Breast epithelium (tissue), 4 donors: ENCODE data around the gene DPY19L3. TPM values are rescaled to one million over a fixed set of nuclear protein-coding genes. Genes with fewer than 3 reads are reported as not detected.

ENCODE experiments used
- DNase-seq, 2 donors: peaks; one replicate each; pipeline ENCODE4 v3.0.0-alpha.2; 2019; ENCODE audit warnings: low spot score in 2 of 2
- H3K27ac ChIP-seq, 2 donors: fragments of 200-600 bp; sonication (generic) in 1 of 2; one replicate each; pipeline ENCODE4 v1.5.1; 2016 to 2019; ENCODE audit warnings: mild to moderate bottlenecking in 1 of 2
- H3K27me3 ChIP-seq, 2 donors: fragments of 200-600 bp; sonication (generic) in 1 of 2; one replicate each; pipeline versions ENCODE4 v1.5.1 to v1.6.0; 2017 to 2019; ENCODE audit warnings: control low read depth in 1 of 2, mild to moderate bottlenecking in 1 of 2
- H3K36me3 ChIP-seq: fragments of 200-600 bp; one replicate; pipeline ENCODE4 v1.5.1; 2019
- H3K4me1 ChIP-seq, 2 donors: fragments of 200-600 bp; sonication (generic); one replicate each; pipeline ENCODE4 v1.5.1; 2016 to 2019; ENCODE audit warnings: control low read depth in 1 of 2
- H3K4me3 ChIP-seq, 3 donors: fragments of 200-600 bp; sonication (generic); 1 replicate in 2 of 3; 2 replicates in 1 of 3; pipeline ENCODE4 v1.5.1; 2016 to 2019; ENCODE audit warnings: mild to moderate bottlenecking in 3 of 3, moderate library complexity in 2 of 3
- H3K9me3 ChIP-seq, 2 donors: fragments of 200-600 bp; sonication (generic) in 1 of 2; one replicate each; pipeline ENCODE4 v1.5.1; 2016 to 2019; ENCODE audit warnings: control low read depth in 1 of 2
- POLR2A ChIP-seq: fragments of 450-650 bp; IDR thresholded peaks from one replicate; pipeline ENCODE4 v1.6.1; 2016; ENCODE audit warnings: antibody characterized with exemption, mild to moderate bottlenecking, moderate library complexity
- POLR2AphosphoS5 ChIP-seq, 3 donors: sonication (generic); formaldehyde crosslinking; IDR thresholded peaks; one replicate each; pipeline ENCODE4 v1.6.1; 2017; ENCODE audit warnings: antibody characterized with exemption in 3 of 3
- intact Hi-C: fragments of 100-400 bp; cut with DNase I; formaldehyde crosslinking; loops from one replicate; pipeline ENCODE4 v1.15.1; 2023; ENCODE audit warnings: low total_unique reads
- total RNA-seq, 3 donors: library from RNA; depleted of rRNA; stranded (reverse); fragments of >200 nt; gene quantifications; one replicate each; pipeline ENCODE4 v1.1.0, GENCODE V29; 2016
- TF ChIP-seq, protein P1 (sequence below), 3 donors: fragments of 450-650 bp; IDR thresholded peaks; one replicate each; pipeline ENCODE4 v1.5.1; 2016 to 2017; ENCODE audit warnings: antibody characterized with exemption in 3 of 3, mild to moderate bottlenecking in 3 of 3, moderate library complexity in 3 of 3

DPY19L3 gene
- total RNA-seq, 3 donors from 2014 or later: 23.8 to 33.1 (median 25.8) TPM

DNA sequence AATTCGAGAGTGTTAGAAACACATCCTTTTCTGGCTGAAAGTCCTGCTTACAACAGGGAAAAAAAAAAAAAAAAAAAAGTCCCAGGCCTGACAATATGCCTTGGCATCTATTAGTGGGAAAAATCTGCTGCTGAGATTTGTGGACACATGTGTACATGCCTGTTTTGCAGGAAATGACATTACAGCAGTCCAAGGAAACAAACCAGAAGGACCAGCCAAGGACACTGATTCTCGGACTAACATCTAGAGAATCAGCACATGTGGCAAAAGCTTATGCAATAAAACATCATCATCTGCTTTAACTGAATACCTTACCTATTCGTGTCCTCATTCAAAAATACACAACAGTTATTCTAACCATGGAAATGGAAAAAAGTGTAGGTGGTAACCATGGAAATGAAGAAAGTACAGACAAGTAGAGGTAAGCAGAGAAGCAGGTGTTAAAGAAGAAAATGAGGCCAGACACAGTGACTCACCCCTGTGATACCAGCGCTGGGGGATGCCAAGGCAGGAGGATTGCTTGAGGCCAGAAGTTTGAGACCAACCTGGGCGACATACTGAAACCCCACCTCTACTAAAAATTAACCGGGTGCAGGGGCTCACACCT, 9.4 kb upstream of the DPY19L3 start:
- Histone ChIP-seq H3K36me3 (no peaks in the 10 kb centered on the region), H3K4me1 (no peaks in the 10 kb centered on the region), H3K4me3 (no peak overlapping the region), H3K27me3 (no peaks in the 10 kb centered on the region), H3K9me3 (no peaks in the 10 kb centered on the region), H3K27ac (no peak overlapping the region)
- intact Hi-C loops: no loop called here
- TF ChIP-seq POLR2A (no peak), POLR2AphosphoS5 (IDR thresholded peaks at IDR 0.05) (no peak)
- TF ChIP-seq, protein P1, sequence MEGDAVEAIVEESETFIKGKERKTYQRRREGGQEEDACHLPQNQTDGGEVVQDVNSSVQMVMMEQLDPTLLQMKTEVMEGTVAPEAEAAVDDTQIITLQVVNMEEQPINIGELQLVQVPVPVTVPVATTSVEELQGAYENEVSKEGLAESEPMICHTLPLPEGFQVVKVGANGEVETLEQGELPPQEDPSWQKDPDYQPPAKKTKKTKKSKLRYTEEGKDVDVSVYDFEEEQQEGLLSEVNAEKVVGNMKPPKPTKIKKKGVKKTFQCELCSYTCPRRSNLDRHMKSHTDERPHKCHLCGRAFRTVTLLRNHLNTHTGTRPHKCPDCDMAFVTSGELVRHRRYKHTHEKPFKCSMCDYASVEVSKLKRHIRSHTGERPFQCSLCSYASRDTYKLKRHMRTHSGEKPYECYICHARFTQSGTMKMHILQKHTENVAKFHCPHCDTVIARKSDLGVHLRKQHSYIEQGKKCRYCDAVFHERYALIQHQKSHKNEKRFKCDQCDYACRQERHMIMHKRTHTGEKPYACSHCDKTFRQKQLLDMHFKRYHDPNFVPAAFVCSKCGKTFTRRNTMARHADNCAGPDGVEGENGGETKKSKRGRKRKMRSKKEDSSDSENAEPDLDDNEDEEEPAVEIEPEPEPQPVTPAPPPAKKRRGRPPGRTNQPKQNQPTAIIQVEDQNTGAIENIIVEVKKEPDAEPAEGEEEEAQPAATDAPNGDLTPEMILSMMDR (IDR thresholded peaks at IDR 0.05): no peak
- DNase-seq: no peak

DNA sequence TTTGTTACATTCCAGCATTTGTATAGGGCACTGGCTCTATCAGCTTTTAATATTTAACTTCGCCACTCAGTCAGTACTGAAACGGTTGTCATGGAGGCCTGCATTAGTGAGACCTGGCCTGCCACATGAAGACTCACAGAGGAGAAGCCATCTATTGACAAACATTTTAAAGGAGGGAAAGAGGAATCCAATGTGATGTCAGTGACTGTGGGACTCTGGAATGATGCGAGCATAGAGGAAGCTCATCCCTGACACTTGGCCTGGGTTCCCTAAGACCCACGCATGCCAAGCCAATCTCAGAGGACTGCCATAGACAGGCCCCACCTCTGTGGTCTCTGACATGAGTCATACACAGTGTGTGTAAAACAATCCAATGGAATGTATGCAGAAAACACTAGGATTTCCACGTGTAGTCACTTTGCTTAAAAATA, 7.9 kb upstream of the DPY19L3 start:
- H3K4me1 ChIP-seq: no peaks in the 10 kb centered on the region
- H3K27me3 ChIP-seq: no peaks in the 10 kb centered on the region
- no peak for DNase-seq
- no peaks in the 10 kb centered on the region for H3K9me3 ChIP-seq
- intact Hi-C loops: no loop called here
- no peaks in the 10 kb centered on the region for H3K36me3 ChIP-seq
- TF ChIP-seq POLR2AphosphoS5 (IDR thresholded peaks at IDR 0.05): no peak
- TF ChIP-seq, protein P1 (IDR thresholded peaks at IDR 0.05): no peak
- TF ChIP-seq POLR2A: no peak
- H3K4me3 ChIP-seq: no peak overlapping the region
- H3K27ac ChIP-seq: no peak overlapping the region

DNA sequence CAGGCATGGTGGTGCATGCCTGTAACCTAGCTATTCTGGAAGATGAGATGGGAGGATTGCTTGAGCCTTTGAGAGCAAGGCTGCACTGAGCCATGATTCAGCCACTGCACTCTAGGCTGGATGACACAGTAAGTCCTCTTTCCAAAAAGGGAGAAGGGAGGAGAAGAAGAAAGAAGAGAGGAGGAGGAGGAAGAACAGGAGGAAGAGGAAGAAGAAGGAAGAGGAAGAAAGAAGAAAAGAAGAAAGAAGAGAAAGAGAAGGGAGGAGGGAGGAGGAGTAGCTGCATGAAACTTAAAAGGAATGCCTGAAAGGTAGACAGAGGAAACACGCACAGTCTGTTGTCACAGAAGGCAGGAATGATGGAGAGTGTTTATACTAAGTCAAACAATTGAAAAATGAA, 3.6 kb upstream of the DPY19L3 start:
- Histone ChIP-seq H3K36me3 (no peaks in the 10 kb centered on the region), H3K27me3 (no peaks in the 10 kb centered on the region), H3K4me3 (no peak overlapping the region), H3K9me3 (no peaks in the 10 kb centered on the region), H3K27ac (no peak overlapping the region), H3K4me1 (no peaks in the 10 kb centered on the region)
- TF ChIP-seq POLR2AphosphoS5 (IDR thresholded peaks at IDR 0.05): no peak
- TF ChIP-seq, protein P1 (IDR thresholded peaks at IDR 0.05): no peak
- TF ChIP-seq POLR2A: no peak
- no peak for DNase-seq
- intact Hi-C loops: no loop called here

DNA sequence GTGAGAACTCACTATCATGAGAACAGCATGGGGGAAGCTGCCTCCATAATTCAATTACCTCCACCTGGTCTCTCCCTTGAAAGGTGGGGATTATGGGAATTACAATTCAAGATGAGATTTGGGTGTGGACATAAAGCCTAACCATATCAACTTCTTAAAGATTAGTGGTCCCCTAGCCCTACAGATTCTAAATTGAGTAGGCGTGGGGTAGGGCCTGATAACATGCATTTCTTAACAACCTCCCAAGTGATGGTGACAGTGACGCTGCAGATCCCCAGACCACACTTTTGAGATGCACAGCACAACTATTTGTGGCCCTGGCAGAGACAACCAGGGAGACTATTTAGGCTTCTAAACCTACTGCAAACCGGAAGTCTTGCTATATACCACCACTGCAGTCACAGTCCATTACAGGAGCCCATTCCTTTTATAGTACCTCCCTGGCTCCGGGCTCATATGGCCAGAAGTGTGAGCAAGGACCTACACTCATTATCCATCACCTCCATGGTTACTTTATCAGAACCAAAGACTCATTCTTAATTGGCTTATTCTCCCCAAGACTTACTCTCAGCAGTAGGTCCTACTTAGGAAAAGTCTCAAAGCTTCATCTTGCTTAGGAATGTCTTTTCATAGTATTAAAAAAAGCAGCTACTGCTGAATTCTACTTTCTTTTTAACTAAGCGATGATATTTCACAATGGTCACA, 2.1 kb upstream of the DPY19L3 start:
- no peaks in the 10 kb centered on the region for H3K9me3 ChIP-seq
- H3K36me3 ChIP-seq: no peaks in the 10 kb centered on the region
- no peaks in the 10 kb centered on the region for H3K27me3 ChIP-seq
- no peak for DNase-seq
- no peaks in the 10 kb centered on the region for H3K4me1 ChIP-seq
- TF ChIP-seq, protein P1 (IDR thresholded peaks at IDR 0.05): no peak
- intact Hi-C loops: no loop called here
- no peak overlapping the region for H3K4me3 ChIP-seq
- H3K27ac ChIP-seq: no peak overlapping the region

DNA sequence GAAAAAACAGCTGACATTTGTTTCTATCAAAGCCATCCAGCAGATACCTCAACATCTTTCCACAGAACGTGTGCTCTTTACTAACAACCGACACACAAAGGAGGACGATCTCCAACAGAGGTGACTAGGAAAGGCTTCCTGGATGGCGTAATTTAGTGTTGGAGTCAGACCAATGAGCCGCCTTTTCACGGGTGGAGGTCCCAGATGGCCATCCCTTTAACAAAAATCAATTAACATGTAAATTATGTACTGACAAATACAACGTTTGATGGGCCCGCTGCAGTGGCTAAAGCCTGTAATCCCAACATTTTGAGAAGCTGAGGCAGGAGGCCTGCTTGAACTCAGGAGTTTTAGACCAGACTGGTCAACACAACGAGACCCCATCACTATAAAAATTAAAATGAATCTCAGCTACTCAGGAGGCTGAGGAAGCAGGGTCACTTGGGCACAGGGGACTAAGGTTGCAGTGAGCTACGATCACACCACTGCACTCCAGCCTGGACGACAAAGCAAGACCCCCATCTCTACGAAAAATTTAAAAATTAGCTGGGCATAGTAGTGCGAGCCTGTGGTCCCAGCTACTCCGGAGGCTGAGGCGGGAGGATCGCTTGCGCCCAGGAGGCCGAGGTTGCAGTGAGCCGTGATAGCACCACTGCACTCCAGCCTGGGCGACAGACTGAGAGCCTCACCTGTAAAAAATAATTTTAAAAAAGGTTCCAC, 1.2 kb upstream of the DPY19L3 start:
- H3K9me3 ChIP-seq: no peaks in the 10 kb centered on the region
- TF ChIP-seq POLR2A: no peak
- TF ChIP-seq POLR2AphosphoS5 (IDR thresholded peaks at IDR 0.05): no peak
- TF ChIP-seq, protein P1 (IDR thresholded peaks at IDR 0.05): no peak
- peak overlapping the region; percentile 83 to 94 (median 87) for H3K4me3 ChIP-seq
- no peaks in the 10 kb centered on the region for H3K36me3 ChIP-seq
- no peaks in the 10 kb centered on the region for H3K27me3 ChIP-seq
- intact Hi-C loops: no loop called here
- DNase-seq: no peak
- no peaks in the 10 kb centered on the region for H3K4me1 ChIP-seq
- H3K27ac ChIP-seq: peak overlapping the region; percentile 98 to 99
